CD1c-positive myeloid dendritic cell (primary cell): ENCODE results near the gene NDUFV1.
"Not testable (repeated sequence)": the region's sequence is repeated elsewhere in the genome, so short reads cannot be mapped to it uniquely, and the experiment has no call there.

Experiments
- DNase-seq: peaks from one replicate; pipeline ENCODE4 v3.0.0-alpha.2; 2016; ENCODE audit errors: extremely low spot score

NDUFV1 gene

DNA sequence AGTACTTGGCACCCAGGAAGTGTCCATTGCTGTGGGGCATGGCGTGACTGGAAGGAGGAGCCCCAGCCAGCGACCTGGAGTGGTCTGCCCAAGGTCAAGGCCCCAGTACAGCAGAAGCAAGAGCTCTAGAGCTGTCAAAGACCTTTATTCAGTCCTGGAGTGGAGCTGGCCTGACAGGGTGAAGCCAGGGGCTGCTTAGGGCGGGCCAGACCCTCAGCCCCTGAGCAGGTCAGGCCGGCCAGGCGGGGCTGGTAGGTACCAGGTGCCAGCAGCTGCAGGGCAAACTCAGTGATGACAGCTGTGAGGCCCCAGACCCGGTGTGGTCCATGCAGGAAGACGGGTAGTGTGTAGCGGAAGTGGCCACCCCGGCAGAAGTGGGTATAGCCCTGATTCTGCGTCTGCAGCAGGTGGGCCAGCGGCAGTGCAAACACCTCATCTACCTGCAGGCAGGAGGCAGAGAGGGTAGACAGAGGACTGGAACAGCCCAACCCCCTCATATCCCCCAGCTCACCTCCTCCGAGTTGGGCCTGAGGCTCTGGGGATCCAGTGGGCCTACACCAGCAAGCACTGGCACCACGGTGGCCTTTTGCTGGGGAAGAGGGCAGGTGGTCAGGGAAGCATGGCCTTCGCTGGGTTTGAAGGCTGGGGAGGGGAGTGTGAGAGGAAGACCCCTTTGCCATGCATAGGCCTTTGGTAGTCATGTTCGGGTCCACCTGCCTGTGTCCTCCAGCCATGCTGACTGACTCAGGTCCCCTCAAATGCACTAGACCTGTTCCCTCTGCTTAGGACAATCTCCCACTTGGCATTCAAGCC lies 21.3 kb downstream of the NDUFV1 start:
- no peak for DNase-seq

DNA sequence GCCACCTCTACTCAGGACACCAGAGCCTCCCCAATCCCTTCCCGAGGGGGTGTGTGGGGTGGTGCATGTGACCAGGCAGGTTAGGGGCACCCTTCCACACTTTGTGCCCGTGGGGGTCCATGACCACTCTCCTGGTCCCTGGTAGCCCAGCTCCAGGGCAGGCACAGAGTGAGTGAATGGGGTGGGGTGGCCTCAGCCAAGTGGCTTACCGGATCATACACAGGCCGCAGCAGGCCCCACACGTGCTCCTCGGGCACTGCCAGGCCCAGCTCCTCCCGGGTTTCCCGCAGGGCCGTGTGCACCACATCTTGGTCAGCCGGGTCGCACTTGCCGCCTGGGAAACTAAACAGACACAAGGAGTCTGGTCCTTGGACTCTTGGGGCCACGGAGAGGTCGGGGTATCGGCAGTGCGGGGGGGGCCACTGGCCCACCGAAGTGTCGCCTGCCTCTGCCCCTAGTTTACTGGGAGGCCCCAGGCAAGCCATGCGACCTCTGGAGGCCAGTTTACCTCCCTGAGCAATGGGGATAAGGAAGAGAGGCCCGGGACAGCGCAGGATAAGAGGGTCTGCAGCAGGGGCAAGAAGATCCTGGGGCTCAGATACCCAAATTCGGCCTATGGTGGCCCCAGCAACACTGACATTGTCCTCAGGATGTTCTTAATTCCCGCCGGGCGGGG lies 22.1 kb downstream of the NDUFV1 start:
- no peak for DNase-seq

DNA sequence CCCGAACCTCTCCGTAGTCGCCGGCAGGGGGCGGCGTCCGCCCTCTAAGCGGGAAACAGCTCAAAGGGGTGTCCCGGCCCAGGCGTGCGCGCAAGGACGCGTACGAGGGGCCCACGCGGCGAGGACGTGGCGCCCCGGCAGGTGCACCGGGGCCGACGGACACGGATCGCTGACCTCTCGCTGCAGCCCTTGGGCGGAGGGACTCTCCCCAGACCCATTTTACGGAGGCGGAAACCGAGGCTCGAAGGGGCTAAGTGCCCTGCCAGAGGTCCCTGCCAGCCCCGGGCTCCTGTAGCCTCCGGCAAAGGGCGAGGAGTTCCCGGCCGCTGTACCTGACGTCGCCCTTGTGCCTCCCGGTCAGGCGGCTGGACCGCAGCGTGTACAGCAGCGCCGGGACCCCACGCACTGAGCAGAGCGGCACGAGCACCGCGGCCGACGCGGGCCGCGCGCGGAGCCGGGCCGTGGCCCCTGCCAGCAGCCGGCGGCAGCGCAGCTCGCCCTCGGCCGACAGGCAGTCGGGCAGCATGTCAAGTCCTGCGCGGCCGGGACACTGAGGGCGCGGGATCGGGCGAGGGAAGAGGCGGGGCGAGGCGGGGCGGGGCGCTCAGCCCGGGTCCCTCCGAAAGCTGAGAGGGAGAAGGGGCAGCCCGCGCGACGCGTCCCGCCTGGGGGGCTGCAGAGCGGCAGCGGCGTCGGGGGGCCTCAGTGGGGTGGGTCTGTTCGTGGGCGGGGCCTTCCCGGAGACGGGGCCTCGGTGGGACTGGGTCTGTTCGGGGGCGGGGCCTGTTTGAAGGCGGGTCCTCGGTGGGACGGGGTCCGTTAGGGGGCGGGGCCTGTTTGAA lies 22.9 kb downstream of the NDUFV1 start, which contains the start of gene NUDT8:
NUDT8 (minus strand) TSS at position 552 of the 842 bp plus-strand sequence; CDS start at position 526, 26 bp downstream.
- peak; percentile 91 for DNase-seq

DNA sequence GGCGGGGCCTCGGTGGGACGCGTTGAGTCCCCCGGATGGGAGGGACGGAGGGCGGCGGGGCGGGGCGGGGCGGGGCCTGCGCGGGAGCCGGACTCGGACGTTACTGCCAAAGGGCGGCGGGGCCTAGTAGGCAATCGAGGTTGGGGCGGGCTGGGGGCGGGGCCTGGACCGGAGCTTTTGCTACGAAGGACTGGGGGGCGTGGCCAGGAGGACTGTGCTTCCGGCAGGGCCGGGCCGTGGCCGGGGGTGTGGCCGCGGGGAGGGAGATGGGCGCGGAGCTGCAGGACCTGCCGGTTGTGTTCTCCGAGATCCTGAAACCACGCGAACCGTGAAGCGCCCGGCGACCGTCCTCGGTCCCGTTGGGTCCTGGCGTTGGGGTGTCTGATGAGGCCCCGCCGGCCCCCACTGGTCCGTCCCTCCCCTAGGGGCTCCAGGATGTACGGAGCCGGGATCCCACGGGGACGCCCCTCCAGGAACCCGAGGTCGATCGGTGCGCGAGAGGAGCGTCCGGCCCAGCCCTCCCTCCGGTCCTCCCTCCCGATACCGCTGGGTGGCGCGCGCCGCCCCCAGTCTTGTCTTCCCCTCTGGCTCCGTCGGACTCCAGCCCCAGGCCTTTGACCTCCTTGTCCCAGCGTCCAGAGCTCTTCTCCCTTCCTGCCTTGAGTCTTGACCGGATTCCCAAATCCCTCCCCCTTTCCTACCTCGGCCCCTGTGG lies 23.6 kb downstream of the NDUFV1 start:
- DNase-seq: peak; percentile 98

DNA sequence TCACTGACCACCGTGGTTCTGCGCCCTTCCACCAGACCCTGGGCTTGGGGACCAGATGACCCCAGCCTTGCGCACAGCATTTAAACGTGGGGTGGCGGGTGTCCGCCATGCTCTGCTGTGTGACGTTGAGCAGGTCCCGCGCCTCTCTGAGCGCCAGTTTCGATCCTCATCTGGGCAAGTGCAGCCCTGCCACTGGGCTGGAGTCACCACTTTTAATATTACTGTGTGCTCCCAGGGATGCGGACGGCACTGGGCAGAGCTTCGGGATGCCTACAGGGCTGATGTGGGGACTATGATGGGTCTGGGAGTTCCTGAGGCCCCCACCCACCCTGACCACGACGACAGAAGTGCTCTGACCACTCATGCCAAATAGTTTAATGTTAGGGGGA lies 24.2 kb downstream of the NDUFV1 start:
- DNase-seq: no peak

DNA sequence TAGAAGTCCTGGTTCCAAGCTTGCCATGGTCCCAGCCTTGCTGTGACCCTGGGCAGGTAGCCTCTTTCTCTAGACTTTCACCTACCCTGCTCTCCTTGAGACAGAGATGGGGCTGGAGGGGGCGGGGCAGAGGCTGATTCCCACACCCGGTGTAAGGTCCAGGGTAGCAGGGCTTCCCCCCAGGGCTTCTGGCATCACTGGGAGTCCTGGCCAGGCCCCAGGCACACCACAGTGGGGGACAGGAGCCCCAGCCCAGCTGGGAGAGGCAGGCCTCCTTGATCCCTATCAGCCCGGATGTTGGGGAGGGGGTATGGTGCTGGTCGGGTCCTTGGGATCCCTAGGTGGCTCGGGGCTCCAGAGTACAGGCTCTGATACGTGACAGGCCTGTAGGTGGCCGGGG lies 24.7 kb downstream of the NDUFV1 start:
- DNase-seq: no peak

DNA sequence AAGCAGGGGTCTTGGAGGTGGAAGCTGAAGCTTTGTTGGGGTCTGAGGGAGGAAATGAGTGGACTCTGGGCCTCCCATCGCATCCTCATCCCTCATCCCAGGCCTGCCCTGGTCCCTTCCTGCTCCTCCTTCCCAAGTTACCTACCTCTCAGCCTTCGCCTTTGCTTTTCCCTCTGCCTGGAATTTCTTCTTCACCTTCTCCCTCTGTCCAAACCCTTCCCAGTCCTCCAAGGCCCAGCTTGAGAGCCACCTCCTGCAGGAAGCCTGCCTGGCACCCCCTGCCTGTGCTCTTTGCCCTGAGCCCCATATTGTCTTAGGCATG lies 25.1 kb downstream of the NDUFV1 start:
- DNase-seq: no peak

DNA sequence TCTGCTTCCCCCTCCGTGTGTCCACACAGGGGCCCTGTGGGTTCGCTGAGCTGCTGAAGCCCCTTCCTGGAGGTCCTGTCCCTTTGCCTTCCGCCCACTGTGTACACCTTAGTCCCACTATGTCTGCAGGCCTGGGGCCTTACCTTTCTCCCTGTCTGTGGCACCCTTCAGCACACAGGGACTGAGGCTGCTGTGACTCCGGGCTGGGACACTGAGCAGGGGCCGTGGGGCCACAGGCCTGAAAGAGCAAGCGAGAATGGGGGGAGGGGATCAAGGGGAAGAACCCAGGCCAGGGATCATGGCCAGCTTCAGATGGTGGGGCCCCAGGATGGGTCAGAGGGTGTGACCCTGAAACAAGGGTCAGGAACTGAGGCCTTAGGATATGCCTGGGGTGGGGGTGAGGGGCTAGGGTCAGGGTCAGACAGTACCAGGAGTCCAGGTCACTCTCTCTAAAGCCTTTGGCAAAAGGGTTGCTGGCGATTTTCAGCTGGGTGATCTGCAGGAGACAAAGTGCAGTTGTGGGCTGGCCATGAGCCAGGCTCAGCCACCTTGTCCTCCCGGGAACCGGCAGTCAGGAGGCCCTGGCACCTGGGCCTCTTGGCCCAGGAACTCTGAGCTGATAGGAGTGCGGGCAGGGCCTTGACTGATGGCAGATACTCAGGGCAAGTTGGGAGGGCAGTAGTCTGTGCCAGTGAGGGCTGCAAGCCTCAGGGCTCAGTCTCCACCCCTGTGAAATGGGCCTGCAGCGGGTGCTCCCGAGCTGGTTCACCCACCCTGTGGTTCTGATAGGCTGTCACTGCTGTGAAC lies 25.6 kb downstream of the NDUFV1 start:
- DNase-seq: no peak

DNA sequence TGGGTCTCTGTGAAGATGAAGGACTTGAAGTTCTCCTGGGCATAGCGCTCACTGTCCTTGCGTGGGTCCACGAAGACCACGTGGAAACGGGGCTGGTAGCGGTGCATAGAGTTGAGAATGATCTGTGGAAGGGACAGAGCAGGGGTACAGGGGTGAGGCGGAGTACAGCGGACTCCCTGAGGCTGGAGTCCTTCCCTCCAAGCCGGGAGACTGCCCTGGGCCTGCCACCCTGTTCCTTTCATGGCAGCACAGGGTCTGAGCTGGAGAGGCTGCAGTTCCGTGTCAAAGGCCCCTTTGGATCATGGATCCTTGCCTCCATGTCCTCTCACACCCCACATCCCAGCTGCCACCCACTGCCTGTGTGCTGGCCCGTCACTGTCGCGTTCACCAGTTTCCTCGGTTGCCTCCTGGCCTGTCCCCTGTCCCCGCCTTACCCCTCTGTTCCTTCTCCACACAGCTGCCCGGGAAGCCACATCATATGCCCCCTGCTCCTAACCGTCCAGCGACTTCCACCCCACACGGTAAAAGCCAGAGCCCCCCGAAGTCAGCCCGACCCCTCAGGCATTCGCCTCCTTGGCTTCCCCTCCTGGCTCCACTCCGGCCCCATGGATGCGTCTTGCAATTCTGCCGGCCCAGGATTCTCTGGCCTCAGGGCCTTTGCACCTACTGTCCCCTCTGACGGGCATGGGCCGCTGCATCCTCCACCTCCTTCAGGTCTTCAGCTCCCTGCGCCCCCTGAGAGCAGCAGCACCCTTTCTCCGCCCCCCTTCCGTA lies 26.4 kb downstream of the NDUFV1 start:
- no peak for DNase-seq

DNA sequence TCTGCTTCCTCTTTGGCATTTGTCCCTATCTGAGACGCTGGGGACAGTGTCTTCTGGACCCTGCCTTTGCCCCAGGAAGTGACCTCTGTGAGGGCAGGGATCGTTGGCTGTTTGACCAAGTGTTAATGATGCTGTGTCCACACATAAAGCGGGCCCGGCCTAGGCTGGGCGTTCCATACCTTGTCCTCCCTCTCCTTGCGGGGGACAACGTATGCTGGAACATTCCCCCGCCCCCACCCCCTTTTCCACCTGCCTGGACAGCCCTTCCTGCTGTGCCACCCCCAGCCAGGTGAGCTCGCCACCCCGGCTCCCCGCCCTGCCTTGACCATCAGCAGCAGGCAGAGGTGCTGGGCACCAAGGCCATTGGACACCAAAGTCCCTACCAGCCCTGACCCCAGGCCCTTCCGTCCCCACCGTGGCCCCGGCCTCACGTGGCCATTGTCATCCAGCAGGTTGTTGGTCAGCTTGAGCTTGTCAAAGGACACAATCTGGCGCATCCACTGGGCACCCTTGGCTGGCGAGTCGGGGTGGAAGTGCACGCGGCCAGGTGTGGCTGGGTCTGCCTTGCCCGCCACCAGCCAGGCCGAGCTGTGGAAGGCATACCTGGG lies 27.1 kb downstream of the NDUFV1 start:
- no peak for DNase-seq

DNA sequence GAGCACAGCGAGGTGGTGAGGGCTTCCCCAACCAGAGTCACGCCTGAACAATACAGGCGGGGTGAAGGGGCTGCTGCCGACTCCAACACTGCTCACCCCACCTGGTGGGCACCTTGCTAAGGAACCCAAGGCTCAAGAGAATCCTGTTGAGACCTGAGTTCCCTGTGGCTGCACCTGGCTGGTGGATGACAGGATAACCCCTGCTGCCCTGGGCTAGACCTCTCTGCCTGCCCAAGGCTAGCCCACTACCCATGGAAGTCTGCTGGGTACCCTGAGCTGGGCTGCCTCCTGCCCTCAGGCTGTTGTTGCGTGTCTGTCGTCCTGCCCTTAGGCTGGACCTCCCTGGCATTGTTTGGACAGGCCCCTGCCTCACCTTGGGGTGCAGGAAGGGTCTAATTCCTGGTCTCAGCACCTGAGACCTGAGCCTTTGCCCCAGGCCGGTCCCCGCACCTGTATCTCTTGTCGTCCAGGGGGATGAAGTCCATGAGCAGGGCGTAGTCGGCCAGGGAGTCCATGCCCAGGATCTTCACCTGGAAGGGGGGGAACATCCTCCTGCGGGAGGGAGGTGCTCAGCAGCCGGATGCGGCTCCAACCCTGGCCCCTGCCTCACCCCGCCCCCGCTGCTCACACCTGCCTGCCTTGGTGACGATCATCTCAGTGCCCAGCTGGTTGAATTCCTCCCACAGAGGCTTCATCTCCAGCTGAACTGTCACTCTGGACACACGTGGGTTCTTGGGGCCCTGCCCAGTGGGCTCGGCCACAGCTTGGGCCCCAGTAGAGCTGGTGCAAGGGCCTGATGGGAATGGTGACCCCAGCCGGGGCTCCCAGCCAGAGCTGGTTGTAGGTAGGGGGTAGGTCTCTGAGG lies 27.9 kb downstream of the NDUFV1 start:
- DNase-seq: no peak

DNA sequence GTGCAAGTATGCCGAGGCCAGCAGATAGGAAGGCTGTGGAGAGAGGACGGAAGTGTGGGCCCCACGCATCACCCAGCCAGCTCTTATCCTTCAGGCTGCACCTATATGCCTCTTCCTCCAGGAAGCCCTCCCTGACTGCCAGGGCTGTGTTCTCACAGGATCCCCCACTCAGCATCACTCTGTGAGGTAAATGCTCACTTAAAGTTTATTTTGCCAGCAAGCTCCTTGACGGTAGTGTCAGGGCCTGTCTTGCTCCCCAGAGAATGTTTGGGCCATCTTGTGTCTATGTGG lies 28.4 kb downstream of the NDUFV1 start:
- no peak for DNase-seq

DNA sequence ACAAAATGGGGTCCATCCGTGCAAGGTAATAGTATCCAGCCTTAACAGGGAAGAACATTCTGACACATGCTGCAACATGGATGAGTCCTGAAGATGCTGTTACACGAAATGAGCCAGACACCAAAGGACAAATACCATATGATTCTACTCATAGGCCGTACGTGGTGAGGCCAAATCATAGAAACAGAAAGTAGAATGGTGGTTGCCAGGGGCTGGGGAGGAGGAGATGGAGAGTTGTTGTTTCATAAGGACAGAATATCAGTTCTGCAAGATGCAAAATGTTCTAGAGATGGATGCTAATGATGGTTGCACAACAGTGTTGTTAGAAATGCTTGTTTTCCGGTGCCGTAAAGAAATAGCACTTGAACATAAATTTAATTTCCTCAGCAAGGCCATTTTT lies 30.2 kb downstream of the NDUFV1 start:
- no peak for DNase-seq

DNA sequence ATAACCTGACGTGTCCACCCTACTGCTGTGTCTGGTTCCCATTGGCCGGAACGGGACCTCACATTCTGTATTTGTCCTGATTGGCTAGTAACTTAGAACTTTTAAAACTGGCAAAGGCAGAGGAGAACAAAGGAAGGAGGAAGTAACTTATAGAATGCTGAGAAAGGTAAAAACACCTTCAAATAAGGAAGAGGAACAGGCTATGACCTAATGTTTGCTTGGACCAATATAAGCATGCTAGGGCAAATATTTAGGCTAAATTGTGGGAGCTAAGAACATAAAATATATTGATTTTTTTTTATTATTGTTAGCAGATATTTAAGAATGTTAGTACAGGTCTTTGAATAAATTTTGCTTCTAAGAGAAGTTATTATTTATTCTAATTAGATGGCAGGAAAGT lies 30.7 kb downstream of the NDUFV1 start:
- DNase-seq: not testable (repeated sequence)

DNA sequence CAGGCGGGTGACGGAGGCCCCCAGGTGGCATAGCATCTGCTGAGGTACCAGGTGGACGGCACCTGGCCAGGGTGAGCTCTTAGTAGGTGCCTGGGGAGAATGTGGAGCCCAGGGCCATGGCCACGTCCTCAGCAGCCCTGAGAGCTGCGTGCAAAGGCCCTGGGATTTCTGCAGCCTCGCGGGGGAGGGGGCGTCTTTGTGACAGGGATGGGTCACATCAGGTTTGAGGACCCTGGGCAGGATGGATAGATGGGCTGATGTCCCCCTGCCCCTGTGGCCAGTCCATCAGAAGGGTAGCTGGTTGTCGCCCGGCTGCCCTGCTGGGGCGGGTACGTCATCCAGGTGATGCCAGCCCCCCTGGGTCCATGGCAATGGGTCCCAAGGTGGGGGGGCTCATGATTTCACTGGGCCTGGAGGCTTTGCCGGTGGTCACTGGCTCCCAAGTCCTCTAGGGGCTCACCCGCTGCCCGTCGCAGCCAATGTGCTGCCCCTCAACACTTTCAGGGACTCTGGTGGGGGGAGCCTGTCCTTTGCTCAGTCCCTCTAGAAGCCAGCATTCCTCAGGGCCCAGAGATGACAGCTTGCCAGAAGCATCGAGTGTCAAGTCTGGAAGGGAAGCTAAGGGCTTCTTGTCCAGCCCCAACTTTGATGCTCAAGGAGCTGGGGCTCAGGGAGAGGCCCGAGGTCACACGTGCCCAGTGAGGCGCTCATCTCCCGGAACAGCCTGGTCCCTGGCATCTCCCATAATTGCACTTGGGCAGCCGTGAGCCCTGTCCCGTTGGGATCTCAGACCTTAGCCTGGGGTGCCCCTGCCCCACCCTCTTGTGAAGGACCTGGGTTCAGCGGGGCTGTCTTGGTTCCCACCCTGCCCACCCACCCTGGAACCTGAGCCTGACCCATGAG lies 32.0 kb downstream of the NDUFV1 start:
- no peak for DNase-seq

DNA sequence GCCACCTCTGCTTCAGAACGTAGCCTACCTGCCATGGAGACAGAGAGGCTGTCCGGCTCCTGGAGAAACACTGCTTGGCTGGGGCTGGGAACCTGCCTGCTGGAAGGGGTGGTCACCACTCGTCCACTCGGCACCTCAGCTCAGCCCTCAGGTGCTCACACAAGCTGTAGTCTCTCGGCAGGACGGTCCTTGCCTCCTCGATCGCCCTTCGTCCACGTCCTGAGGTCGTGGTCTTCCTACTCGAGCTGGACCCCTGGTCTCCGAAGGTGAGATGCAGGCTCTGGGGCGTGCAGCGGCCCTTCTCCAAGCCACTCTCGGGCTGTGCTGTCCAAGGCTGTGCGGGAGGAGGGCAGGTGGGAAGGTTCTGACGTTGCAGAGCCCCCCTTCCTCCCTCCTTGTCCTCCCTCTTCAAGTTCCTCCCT lies 32.7 kb downstream of the NDUFV1 start, which contains the start of gene TBX10:
TBX10 (minus strand) TSS at position 326 of the 422 bp plus-strand sequence; CDS start at position 35, 291 bp downstream.
- DNase-seq: no peak

DNA sequence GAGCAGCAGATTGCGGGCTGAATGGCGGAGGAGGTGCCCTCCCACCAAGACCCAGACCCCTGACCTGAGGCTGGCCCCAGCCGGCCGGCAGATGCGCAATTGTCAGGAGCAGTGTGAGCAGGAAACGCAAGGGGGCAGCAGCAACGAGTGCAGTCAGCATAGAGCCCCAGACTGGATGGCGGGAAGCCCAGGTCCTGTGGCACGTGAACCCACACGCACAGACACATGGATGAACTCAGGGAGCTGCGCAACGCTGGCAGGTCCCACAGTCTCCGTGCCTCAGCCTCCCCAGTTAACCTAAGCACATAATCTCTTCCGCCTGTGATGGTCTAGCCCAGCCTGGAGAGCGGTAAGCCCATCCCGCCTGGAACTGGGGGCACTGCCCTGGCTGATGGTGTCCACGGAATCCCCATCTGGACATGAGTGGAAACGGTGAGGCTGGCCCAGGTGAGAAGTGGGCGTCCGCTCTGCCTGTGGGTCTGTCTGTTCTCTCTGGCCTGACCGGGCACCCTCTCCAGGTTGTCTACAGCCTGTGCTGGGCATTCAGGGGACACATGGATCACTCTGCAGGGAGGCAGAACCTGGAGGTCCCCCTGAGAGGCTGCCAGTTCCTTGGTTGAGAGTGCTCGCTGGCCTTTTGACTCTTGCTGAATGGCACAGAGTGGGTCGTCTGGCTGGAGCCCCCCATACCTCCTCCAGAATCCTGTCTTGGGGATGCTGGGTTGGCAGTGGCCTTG lies 33.5 kb downstream of the NDUFV1 start:
- DNase-seq: peak; percentile 56
